ENCODE measurements around the gene CROCC2. TPM values are rescaled to one million over a fixed set of nuclear protein-coding genes. Genes with fewer than 3 reads are reported as not detected.

The CROCC2 gene
- total RNA-seq, 1 donor, result not detected

GRCh38 chr2:240876035-240876474 is 30.1 kb upstream of the CROCC2 start:
- TF ChIP-seq CTCF (IDR thresholded peaks at IDR 0.05; ENCODE audit: insufficient read depth, low read depth, low read length), result no peak
- no peak for DNase-seq (ENCODE audit: low read depth)
- no peak overlapping the region for H3K4me3 ChIP-seq (ENCODE audit: low read depth, low read length)

- TF ChIP-seq CTCF (IDR thresholded peaks at IDR 0.05; ENCODE audit: insufficient read depth, low read depth, low read length), result no peak
- DNase-seq (ENCODE audit: low read depth), result no peak
- no peak overlapping the region for H3K4me3 ChIP-seq (ENCODE audit: low read depth, low read length)
These were observed 29.5 kb upstream of the CROCC2 start for GRCh38 chr2:240876475-240877251.

- DNase-seq (ENCODE audit: low read depth), result no peak
- H3K4me3 ChIP-seq (ENCODE audit: low read depth, low read length), result no peak overlapping the region
- TF ChIP-seq CTCF (IDR thresholded peaks at IDR 0.05; ENCODE audit: insufficient read depth, low read depth, low read length), result no peak
These were observed 28.4 kb upstream of the CROCC2 start for GRCh38 chr2:240877460-240878340.

GRCh38 chr2:240878341-240878936 is 27.7 kb upstream of the CROCC2 start:
- no peak for DNase-seq (ENCODE audit: low read depth)
- no peak for TF ChIP-seq CTCF (IDR thresholded peaks at IDR 0.05; ENCODE audit: insufficient read depth, low read depth, low read length)
- no peak overlapping the region for H3K4me3 ChIP-seq (ENCODE audit: low read depth, low read length)

- no peak for DNase-seq (ENCODE audit: low read depth)
- no peak for TF ChIP-seq CTCF (IDR thresholded peaks at IDR 0.05; ENCODE audit: insufficient read depth, low read depth, low read length)
- no peak overlapping the region for H3K4me3 ChIP-seq (ENCODE audit: low read depth, low read length)
These were observed 27.0 kb upstream of the CROCC2 start for GRCh38 chr2:240879105-240879504.

- no peak for DNase-seq (ENCODE audit: low read depth)
- no peak overlapping the region for H3K4me3 ChIP-seq (ENCODE audit: low read depth, low read length)
- no peak for TF ChIP-seq CTCF (IDR thresholded peaks at IDR 0.05; ENCODE audit: insufficient read depth, low read depth, low read length)
These were observed 24.2 kb upstream of the CROCC2 start for GRCh38 chr2:240881913-240882312.
